Thoracic aorta (tissue), 2 donors: ENCODE data around the gene ERGIC1. TPM values are rescaled to one million over a fixed set of nuclear protein-coding genes. Genes with fewer than 3 reads are reported as not detected.
A peak's percentile ranks its signal among the peaks of the same experiment; 100 is the strongest.
"Not testable (repeated sequence)": the region's sequence is repeated elsewhere in the genome, so short reads cannot be mapped to it uniquely, and the experiment has no call there.

Experiments
- ATAC-seq: fragments of 150-250 bp; one replicate; pipeline ENCODE4 v1.8.0; 2017; ENCODE audit warnings: low read depth; ENCODE audit not compliant: insufficient number of reproducible peaks, low FRiP score
- DNase-seq: peaks from one replicate; pipeline ENCODE4 v3.0.0-alpha.2; 2020; ENCODE audit warnings: low spot score
- H3K27ac ChIP-seq, 2 donors: fragments of 200-600 bp; sonication (generic); 1 replicate in 1 of 2; 2 replicates in 1 of 2; pipeline ENCODE4 v1.5.1; 2016; ENCODE audit warnings: mild to moderate bottlenecking in 2 of 2, moderate library complexity in 2 of 2
- H3K27me3 ChIP-seq: fragments of 200-600 bp; sonication (generic); replicated peaks from 2 replicates; pipeline ENCODE4 v1.6.0; 2016; ENCODE audit warnings: mild to moderate bottlenecking; ENCODE audit not compliant: insufficient read depth
- H3K36me3 ChIP-seq: fragments of 200-600 bp; sonication (generic); one replicate; pipeline ENCODE4 v1.5.1; 2016
- H3K4me1 ChIP-seq, 2 donors: fragments of 200-600 bp; sonication (generic); 1 replicate in 1 of 2; 2 replicates in 1 of 2; pipeline versions ENCODE4 v1.5.1 to v1.6.0; 2016; ENCODE audit warnings: low read depth in 2 of 2, mild to moderate bottlenecking in 1 of 2; ENCODE audit not compliant: control insufficient read depth in 1 of 2
- H3K4me3 ChIP-seq: fragments of 200-600 bp; sonication (generic); 2 replicates; pipeline ENCODE4 v1.5.1; 2016; ENCODE audit warnings: mild to moderate bottlenecking
- H3K9me3 ChIP-seq: fragments of 200-600 bp; sonication (generic); 2 replicates; pipeline ENCODE4 v1.5.1; 2016
- total RNA-seq, 2 donors: library from RNA; depleted of rRNA; stranded (reverse); fragments of >200 nt; gene quantifications; one replicate each; pipeline versions ENCODE4 v1.1.0 to v1.2.3, GENCODE V29; 2016
- TF ChIP-seq, protein P1 (sequence below): fragments of 200-600 bp; sonication (generic); IDR thresholded peaks from one replicate; pipeline ENCODE4 v1.5.1; 2019; ENCODE audit warnings: antibody characterized with exemption

The ERGIC1 gene
- total RNA-seq, 2 donors from 2014 or later, result 141 to 230 TPM

GRCh38 chr5:172806897-172807672 lies 27.0 kb upstream of the ERGIC1 start:
- no peaks in the 10 kb centered on the region for H3K27me3 ChIP-seq
- peaks cover 5% of the 10 kb centered on the region for H3K9me3 ChIP-seq
- peak; percentile 82 for DNase-seq
- TF ChIP-seq, protein P1, sequence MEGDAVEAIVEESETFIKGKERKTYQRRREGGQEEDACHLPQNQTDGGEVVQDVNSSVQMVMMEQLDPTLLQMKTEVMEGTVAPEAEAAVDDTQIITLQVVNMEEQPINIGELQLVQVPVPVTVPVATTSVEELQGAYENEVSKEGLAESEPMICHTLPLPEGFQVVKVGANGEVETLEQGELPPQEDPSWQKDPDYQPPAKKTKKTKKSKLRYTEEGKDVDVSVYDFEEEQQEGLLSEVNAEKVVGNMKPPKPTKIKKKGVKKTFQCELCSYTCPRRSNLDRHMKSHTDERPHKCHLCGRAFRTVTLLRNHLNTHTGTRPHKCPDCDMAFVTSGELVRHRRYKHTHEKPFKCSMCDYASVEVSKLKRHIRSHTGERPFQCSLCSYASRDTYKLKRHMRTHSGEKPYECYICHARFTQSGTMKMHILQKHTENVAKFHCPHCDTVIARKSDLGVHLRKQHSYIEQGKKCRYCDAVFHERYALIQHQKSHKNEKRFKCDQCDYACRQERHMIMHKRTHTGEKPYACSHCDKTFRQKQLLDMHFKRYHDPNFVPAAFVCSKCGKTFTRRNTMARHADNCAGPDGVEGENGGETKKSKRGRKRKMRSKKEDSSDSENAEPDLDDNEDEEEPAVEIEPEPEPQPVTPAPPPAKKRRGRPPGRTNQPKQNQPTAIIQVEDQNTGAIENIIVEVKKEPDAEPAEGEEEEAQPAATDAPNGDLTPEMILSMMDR, result no peak
- ATAC-seq, result peak; percentile 86
- no peaks in the 10 kb centered on the region for H3K36me3 ChIP-seq
- peaks cover 0 to 3% of the 10 kb centered on the region in 2 donors for H3K4me1 ChIP-seq
- peak overlapping the region in 1 of 2 donors; percentile 68 for H3K27ac ChIP-seq
- H3K4me3 ChIP-seq, result peak overlapping the region; percentile 61

- peaks cover 0 to 3% of the 10 kb centered on the region in 2 donors for H3K4me1 ChIP-seq
- DNase-seq (no peak), ATAC-seq (no peak)
- H3K4me3 ChIP-seq, result peak overlapping the region; percentile 61
- H3K27ac ChIP-seq, result peak overlapping the region in 1 of 2 donors; percentile 68
- TF ChIP-seq, protein P1, result no peak
- H3K27me3 ChIP-seq, result no peaks in the 10 kb centered on the region
- H3K9me3 ChIP-seq, result peaks cover 5% of the 10 kb centered on the region
- H3K36me3 ChIP-seq, result no peaks in the 10 kb centered on the region
Observed at GRCh38 chr5:172807766-172808311, 26.2 kb upstream of the ERGIC1 start.

- ATAC-seq, result no peak
- Histone ChIP-seq H3K36me3 (no peaks in the 10 kb centered on the region), H3K9me3 (peaks cover 5% of the 10 kb centered on the region), H3K27ac (no peak overlapping the region), H3K4me3 (no peak overlapping the region), H3K27me3 (no peaks in the 10 kb centered on the region), H3K4me1 (peaks cover 0 to 3% of the 10 kb centered on the region in 2 donors)
- no peak for DNase-seq
- TF ChIP-seq, protein P1, result no peak
Observed at GRCh38 chr5:172809774-172810173, 24.3 kb upstream of the ERGIC1 start.

- H3K4me3 ChIP-seq, H3K27me3 ChIP-seq, H3K27ac ChIP-seq, H3K36me3 ChIP-seq, ATAC-seq, H3K4me1 ChIP-seq, H3K9me3 ChIP-seq, DNase-seq: not testable (repeated sequence)
Observed at GRCh38 chr5:172810996-172811395, 23.1 kb upstream of the ERGIC1 start.

DNA sequence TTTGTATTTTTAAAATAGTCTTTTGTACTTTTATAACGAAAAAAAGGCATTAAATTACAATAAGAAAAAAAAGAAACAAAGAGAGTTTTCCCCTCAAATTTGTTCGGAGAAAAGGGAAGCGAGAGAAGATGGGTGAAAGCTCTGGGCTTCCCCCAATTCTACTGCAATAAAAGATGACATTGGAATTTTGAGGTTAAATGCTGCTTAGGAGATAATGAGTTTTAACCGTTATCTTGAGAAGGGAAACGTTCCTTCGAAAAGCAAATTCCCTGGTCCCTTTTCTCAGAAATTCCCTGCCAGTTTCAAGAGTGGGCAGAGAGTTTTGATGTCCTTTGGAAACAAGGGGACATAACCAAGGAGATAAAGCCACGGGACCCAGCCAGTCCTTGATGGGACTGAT lies 18.4 kb upstream of the ERGIC1 start:
- TF ChIP-seq, protein P1, result no peak
- no peak overlapping the region for H3K27ac ChIP-seq
- DNase-seq, result no peak

More for the DNA sequence above, 18.4 kb upstream of the ERGIC1 start:
- no peak for ATAC-seq
- Histone ChIP-seq H3K36me3 (no peaks in the 10 kb centered on the region), H3K9me3 (no peaks in the 10 kb centered on the region), H3K4me1 (peaks cover 0 to 10% of the 10 kb centered on the region in 2 donors), H3K27me3 (no peaks in the 10 kb centered on the region), H3K4me3 (no peak overlapping the region)
